Neural crest cell (in vitro differentiated cells): ENCODE measurements around the gene ELOVL5. TPM values are rescaled to one million over a fixed set of nuclear protein-coding genes. Genes with fewer than 3 reads are reported as not detected.

ENCODE experiments used
- DNase-seq: peaks from one replicate; pipeline ENCODE4 v3.0.0; 2021; ENCODE audit warnings: low read depth, mixed read lengths, low spot score
- H3K27ac Mint-ChIP-seq: one replicate; pipeline ENCODE4 v1.8.0; 2021; ENCODE audit warnings: mild to moderate bottlenecking, mixed read lengths; ENCODE audit not compliant: unreplicated experiment
- H3K27me3 Mint-ChIP-seq: 2 replicates; pipeline ENCODE4 v1.8.0; 2021; ENCODE audit warnings: low read depth, mild to moderate bottlenecking, mixed read lengths
- H3K36me3 Mint-ChIP-seq: 2 replicates; pipeline ENCODE4 v1.8.0; 2021; ENCODE audit warnings: low read depth, mild to moderate bottlenecking, mixed read lengths
- H3K4me1 Mint-ChIP-seq: 2 replicates; pipeline ENCODE4 v1.8.0; 2021; ENCODE audit warnings: mixed read lengths
- H3K4me3 Mint-ChIP-seq: one replicate; pipeline ENCODE4 v1.8.0; 2021; ENCODE audit warnings: mild to moderate bottlenecking, mixed read lengths
- H3K9me3 Mint-ChIP-seq: 2 replicates; pipeline ENCODE4 v1.8.0; 2021; ENCODE audit warnings: mixed read lengths
- CTCF ChIP-seq: fragments of 200-600 bp; sonication (generic); conservative IDR thresholded peaks from 2 replicates; pipeline ENCODE4 v1.5.0; 2021; ENCODE audit warnings: antibody characterized with exemption, mild to moderate bottlenecking
- total RNA-seq: library from RNA; stranded (reverse); gene quantifications from 2 replicates; pipeline ENCODE4 v1.2.1, GENCODE V29; 2021

Gene ELOVL5
- total RNA-seq, 1 donor from 2014 or later: 152 TPM

- TF ChIP-seq CTCF: no peak
- Mint-ChIP-seq H3K36me3 (peaks cover 8% of the 10 kb centered on the region), H3K4me3 (no peak overlapping the region), H3K27ac (no peak overlapping the region), H3K4me1 (peaks cover 74% of the 10 kb centered on the region), H3K27me3 (no peaks in the 10 kb centered on the region), H3K9me3 (no peaks in the 10 kb centered on the region)
- no peak for DNase-seq
These were observed 46.8 kb downstream of the ELOVL5 start for GRCh38 chr6:53301801-53302537.

- peaks cover 72% of the 10 kb centered on the region for H3K4me1 Mint-ChIP-seq
- peaks cover 4% of the 10 kb centered on the region for H3K36me3 Mint-ChIP-seq
- no peak overlapping the region for H3K4me3 Mint-ChIP-seq
- no peak for DNase-seq
- no peak for TF ChIP-seq CTCF
- H3K27me3 Mint-ChIP-seq: no peaks in the 10 kb centered on the region
- no peaks in the 10 kb centered on the region for H3K9me3 Mint-ChIP-seq
- H3K27ac Mint-ChIP-seq: peak overlapping the region; percentile 15
These were observed 47.8 kb downstream of the ELOVL5 start for GRCh38 chr6:53300656-53301551.

GRCh38 chr6:53299331-53300005 is 49.3 kb downstream of the ELOVL5 start:
- Mint-ChIP-seq H3K9me3 (no peaks in the 10 kb centered on the region), H3K4me1 (peaks cover 78% of the 10 kb centered on the region)

GRCh38 chr6:53297004-53297403 is 51.7 kb downstream of the ELOVL5 start:
- Mint-ChIP-seq H3K36me3 (peaks cover 2% of the 10 kb centered on the region), H3K4me3 (no peak overlapping the region), H3K27ac (peak overlapping the region; percentile 54), H3K27me3 (no peaks in the 10 kb centered on the region), H3K4me1 (peaks cover 59% of the 10 kb centered on the region), H3K9me3 (no peaks in the 10 kb centered on the region)
- no peak for DNase-seq
- no peak for TF ChIP-seq CTCF

More at GRCh38 chr6:53299331-53300005, 49.3 kb downstream of the ELOVL5 start:
- no peaks in the 10 kb centered on the region for H3K27me3 Mint-ChIP-seq
- TF ChIP-seq CTCF: no peak
- DNase-seq: no peak
- peaks cover 1% of the 10 kb centered on the region for H3K36me3 Mint-ChIP-seq
- no peak overlapping the region for H3K4me3 Mint-ChIP-seq
- H3K27ac Mint-ChIP-seq: no peak overlapping the region

GRCh38 chr6:53295176-53295575 is 53.6 kb downstream of the ELOVL5 start:
- Mint-ChIP-seq H3K27ac (no peak overlapping the region), H3K4me1 (peaks cover 41% of the 10 kb centered on the region), H3K27me3 (no peaks in the 10 kb centered on the region), H3K4me3 (no peak overlapping the region), H3K36me3 (peaks cover 4% of the 10 kb centered on the region), H3K9me3 (no peaks in the 10 kb centered on the region)
- no peak for DNase-seq
- no peak for TF ChIP-seq CTCF
